Stimulated activated naive B cell treated with anti-CD40 and anti-IgM and Interleukin-4, amounts not matched to agents 10 μg/mL and 1 μg/mL and 100 μg/mL, for 72 hours (primary cell): ENCODE results near the gene PREX1.
"Not testable (repeated sequence)": the region's sequence is repeated elsewhere in the genome, so short reads cannot be mapped to it uniquely, and the experiment has no call there.

Source experiments
- ATAC-seq, 2 donors: fragments of 150-1000 bp; cut with Tn5 transposase; replicated peaks; 2 replicates each; pipeline ENCODE4 v1.10.0; 2021; ENCODE audit warnings: moderate library complexity in 1 of 2
- DNase-seq: peaks from one replicate; pipeline ENCODE4 v3.0.0; 2021
- H3K27ac Mint-ChIP-seq: one replicate; pipeline ENCODE4 v1.8.0; 2022; ENCODE audit warnings: mild to moderate bottlenecking, mixed read lengths
- H3K27me3 Mint-ChIP-seq, 2 donors: one replicate each; pipeline ENCODE4 v1.8.0; 2022; ENCODE audit warnings: mixed read lengths in 2 of 2
- H3K36me3 Mint-ChIP-seq, 2 donors: one replicate each; pipeline ENCODE4 v1.8.0; 2022; ENCODE audit warnings: mixed read lengths in 2 of 2, mild to moderate bottlenecking in 1 of 2
- H3K4me1 Mint-ChIP-seq, 2 donors: one replicate each; pipeline ENCODE4 v1.8.0; 2022; ENCODE audit warnings: mixed read lengths in 2 of 2, mild to moderate bottlenecking in 1 of 2
- H3K4me3 Mint-ChIP-seq, 2 donors: one replicate each; pipeline ENCODE4 v1.8.0; 2022; ENCODE audit warnings: mild to moderate bottlenecking in 2 of 2, mixed read lengths in 2 of 2, moderate library complexity in 1 of 2
- H3K9me3 Mint-ChIP-seq, 2 donors: one replicate each; pipeline ENCODE4 v1.8.0; 2022; ENCODE audit warnings: mixed read lengths in 2 of 2, mild to moderate bottlenecking in 1 of 2

PREX1 gene

GRCh38 chr20:48851579-48851978, 23.8 kb upstream of the PREX1 start:
- Mint-ChIP-seq H3K36me3 (peaks cover 0 to 5% of the 10 kb centered on the region in 2 donors), H3K27me3 (no peaks in the 10 kb centered on the region), H3K27ac (no peak overlapping the region), H3K4me1 (peaks cover 34 to 66% of the 10 kb centered on the region in 2 donors), H3K4me3 (no peak overlapping the region), H3K9me3 (peaks cover 4% of the 10 kb centered on the region in 2 donors)
- no peak for DNase-seq
- ATAC-seq = no peak

DNA sequence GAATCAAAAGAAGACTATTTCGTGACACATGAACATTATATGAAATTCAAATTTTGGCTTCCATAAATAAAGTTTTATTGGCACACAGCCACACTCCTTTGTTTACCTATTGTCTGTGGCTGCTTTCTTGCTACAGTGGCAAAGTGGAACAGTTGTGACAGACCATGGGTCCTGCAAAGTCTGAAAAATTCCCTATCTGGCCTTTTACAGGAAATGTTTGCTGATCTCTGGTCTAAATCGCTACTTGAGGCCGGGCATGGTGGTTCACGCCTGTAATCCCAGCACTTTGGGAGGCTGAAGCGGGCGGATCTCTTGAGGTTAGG, 23.1 kb upstream of the PREX1 start:
- H3K4me3 Mint-ChIP-seq = no peak overlapping the region
- H3K36me3 Mint-ChIP-seq = peaks cover 0 to 5% of the 10 kb centered on the region in 2 donors
- H3K27me3 Mint-ChIP-seq = no peaks in the 10 kb centered on the region
- peak overlapping the region; percentile 71 for H3K27ac Mint-ChIP-seq
- peaks cover 36 to 66% of the 10 kb centered on the region in 2 donors for H3K4me1 Mint-ChIP-seq
- peaks cover 4% of the 10 kb centered on the region in 2 donors for H3K9me3 Mint-ChIP-seq
- DNase-seq (no peak), ATAC-seq (no peak)

GRCh38 chr20:48850257-48850976, 22.6 kb upstream of the PREX1 start:
- Mint-ChIP-seq H3K36me3 (peaks cover 0 to 5% of the 10 kb centered on the region in 2 donors), H3K9me3 (peaks cover 4% of the 10 kb centered on the region in 2 donors), H3K27me3 (no peaks in the 10 kb centered on the region), H3K4me1 (peaks cover 37 to 66% of the 10 kb centered on the region in 2 donors), H3K27ac (peak overlapping the region; percentile 71), H3K4me3 (no peak overlapping the region)
- no peak for DNase-seq
- no peak for ATAC-seq

DNA sequence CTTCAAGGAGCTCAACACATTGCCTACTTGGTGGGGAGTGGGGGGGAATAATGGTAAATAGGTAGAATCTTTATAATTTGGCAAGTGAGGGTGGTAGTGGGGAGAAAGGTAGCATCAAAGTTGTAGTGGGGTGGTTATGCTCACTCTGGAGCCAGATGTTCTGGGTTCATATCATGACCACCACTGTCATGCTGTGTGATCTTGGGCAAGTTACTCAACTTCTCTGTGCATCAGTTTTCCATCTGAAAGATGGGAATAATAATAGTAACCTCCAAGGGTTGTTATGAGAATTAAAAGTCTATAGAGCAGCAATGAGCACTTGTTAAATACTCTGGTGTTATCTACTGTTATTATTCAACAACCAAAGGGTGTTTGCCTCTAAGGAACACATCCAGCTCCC, 22.0 kb upstream of the PREX1 start:
- Mint-ChIP-seq H3K4me3 (no peak overlapping the region), H3K27me3 (no peaks in the 10 kb centered on the region), H3K4me1 (peaks cover 41 to 66% of the 10 kb centered on the region in 2 donors), H3K9me3 (peaks cover 4% of the 10 kb centered on the region in 2 donors), H3K36me3 (peaks cover 0 to 5% of the 10 kb centered on the region in 2 donors), H3K27ac (no peak overlapping the region)
- DNase-seq (no peak), ATAC-seq (no peak)

DNA sequence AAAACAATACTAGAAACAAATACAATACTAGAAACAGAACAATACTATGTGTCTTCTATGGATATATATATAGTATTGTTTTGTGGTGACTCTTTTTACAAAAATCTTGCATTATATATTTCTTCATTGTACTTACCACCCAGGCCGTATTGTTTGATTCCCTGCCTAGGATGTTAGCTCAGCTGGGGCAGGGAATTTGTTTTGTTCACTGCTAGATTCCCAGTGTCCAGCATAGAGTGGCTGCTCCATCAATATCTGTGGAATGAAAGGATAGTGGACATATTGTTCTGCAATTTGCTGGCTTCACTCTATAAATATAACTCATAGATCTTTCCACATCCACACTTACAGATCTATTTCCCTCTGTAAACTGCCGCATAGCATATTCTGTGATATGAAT, 21.5 kb upstream of the PREX1 start:
- ATAC-seq (no peak), DNase-seq (no peak)
- Mint-ChIP-seq H3K36me3 (peaks cover 0 to 5% of the 10 kb centered on the region in 2 donors), H3K4me3 (no peak overlapping the region), H3K4me1 (peaks cover 44 to 66% of the 10 kb centered on the region in 2 donors), H3K9me3 (peaks cover 5 to 6% of the 10 kb centered on the region in 2 donors), H3K27ac (no peak overlapping the region), H3K27me3 (no peaks in the 10 kb centered on the region)

DNA sequence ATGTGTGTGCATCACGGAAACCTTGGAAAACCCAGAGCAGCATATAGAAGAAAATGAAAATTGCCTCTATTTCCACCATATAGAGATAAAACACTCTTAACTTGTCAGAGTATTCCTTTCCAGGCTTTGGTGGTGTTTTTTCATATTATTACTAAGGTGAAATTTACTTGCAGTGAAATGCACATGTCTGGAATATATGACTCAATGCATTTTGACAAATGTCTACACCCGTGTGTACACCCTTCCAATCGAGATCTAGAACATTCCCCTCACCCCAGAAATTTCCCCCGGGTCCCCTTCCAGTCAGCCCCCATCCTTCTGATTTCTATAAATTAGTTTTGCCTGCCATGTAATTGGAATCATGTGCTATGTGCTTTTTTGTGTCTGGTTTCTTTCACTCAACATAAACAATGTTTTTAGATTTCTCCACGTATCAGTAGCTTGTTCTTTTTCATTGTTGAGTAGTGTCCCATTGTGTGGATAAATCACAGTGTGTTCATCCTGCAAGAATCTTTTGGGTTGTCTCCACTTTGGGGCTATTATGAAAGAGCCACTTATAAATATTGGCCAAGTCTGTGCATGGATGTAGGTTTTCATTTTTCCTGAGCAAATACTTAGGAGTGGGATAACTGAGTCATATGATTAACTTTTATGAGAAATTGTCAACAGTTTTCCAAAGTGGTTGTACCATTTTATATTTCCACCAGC, 19.9 kb upstream of the PREX1 start:
- DNase-seq (no peak), ATAC-seq (no peak)
- Mint-ChIP-seq H3K36me3 (no peaks in the 10 kb centered on the region), H3K4me3 (peak overlapping the region; percentile 35 to 45), H3K9me3 (peaks cover 6 to 8% of the 10 kb centered on the region in 2 donors), H3K27ac (peak overlapping the region; percentile 95), H3K4me1 (peaks cover 43 to 59% of the 10 kb centered on the region in 2 donors), H3K27me3 (no peaks in the 10 kb centered on the region)

- Mint-ChIP-seq H3K27ac (peak overlapping the region; percentile 95), H3K4me1 (peaks cover 47 to 67% of the 10 kb centered on the region in 2 donors), H3K9me3 (peaks cover 4 to 7% of the 10 kb centered on the region in 2 donors), H3K4me3 (peak overlapping the region; percentile 49 to 59), H3K36me3 (no peaks in the 10 kb centered on the region), H3K27me3 (no peaks in the 10 kb centered on the region)
- ATAC-seq = peak; percentile 98 to 99
- peak; percentile 94 for DNase-seq
These were observed 19.0 kb upstream of the PREX1 start for GRCh38 chr20:48846516-48847492.

- H3K36me3 Mint-ChIP-seq = no peaks in the 10 kb centered on the region
- ATAC-seq (no peak), DNase-seq (no peak)
- peaks cover 47 to 67% of the 10 kb centered on the region in 2 donors for H3K4me1 Mint-ChIP-seq
- H3K27ac Mint-ChIP-seq = peak overlapping the region; percentile 95
- H3K9me3 Mint-ChIP-seq = peaks cover 4 to 7% of the 10 kb centered on the region in 2 donors
- no peaks in the 10 kb centered on the region for H3K27me3 Mint-ChIP-seq
- peak overlapping the region in 1 of 2 donors; percentile 12 for H3K4me3 Mint-ChIP-seq
These were observed 18.0 kb upstream of the PREX1 start for GRCh38 chr20:48845721-48846306.

DNA sequence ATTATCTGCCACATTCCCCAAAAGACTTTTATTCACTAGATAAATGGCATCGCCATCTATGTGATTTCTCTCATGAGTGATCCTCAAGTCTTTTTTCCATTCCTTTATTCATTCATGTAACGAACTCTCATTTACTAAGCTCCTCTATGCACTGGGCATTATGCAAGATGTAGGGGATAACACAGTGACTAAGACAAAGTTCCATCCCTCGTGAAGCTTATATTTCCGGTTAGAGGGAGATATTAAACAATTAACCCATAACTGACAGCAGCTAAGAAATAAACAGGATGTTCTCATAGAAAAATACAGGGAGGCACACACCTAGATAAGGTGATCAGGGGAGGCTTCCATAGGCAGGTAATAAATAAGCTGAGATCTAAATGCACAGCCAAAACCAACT, 17.2 kb upstream of the PREX1 start:
- peaks cover 4 to 7% of the 10 kb centered on the region in 2 donors for H3K9me3 Mint-ChIP-seq
- ATAC-seq (no peak), DNase-seq (no peak)
- H3K4me1 Mint-ChIP-seq = peaks cover 43 to 58% of the 10 kb centered on the region in 2 donors
- no peak overlapping the region for H3K27ac Mint-ChIP-seq
- no peaks in the 10 kb centered on the region for H3K27me3 Mint-ChIP-seq
- no peaks in the 10 kb centered on the region for H3K36me3 Mint-ChIP-seq
- H3K4me3 Mint-ChIP-seq = no peak overlapping the region

- H3K27me3 Mint-ChIP-seq, H3K4me3 Mint-ChIP-seq, H3K27ac Mint-ChIP-seq, DNase-seq, H3K36me3 Mint-ChIP-seq, ATAC-seq, H3K9me3 Mint-ChIP-seq: not testable (repeated sequence)
- H3K4me1 Mint-ChIP-seq = peaks cover 49 to 67% of the 10 kb centered on the region in 2 donors
These were observed 16.1 kb upstream of the PREX1 start for GRCh38 chr20:48843896-48844295.

- H3K4me3 Mint-ChIP-seq = no peak overlapping the region
- no peaks in the 10 kb centered on the region for H3K27me3 Mint-ChIP-seq
- no peak for DNase-seq
- peaks cover 50 to 68% of the 10 kb centered on the region in 2 donors for H3K4me1 Mint-ChIP-seq
- H3K9me3 Mint-ChIP-seq = peaks cover 4 to 7% of the 10 kb centered on the region in 2 donors
- H3K36me3 Mint-ChIP-seq = no peaks in the 10 kb centered on the region
- peak overlapping the region; percentile 75 for H3K27ac Mint-ChIP-seq
- ATAC-seq = no peak
These were observed 15.4 kb upstream of the PREX1 start for GRCh38 chr20:48843057-48843806.

- no peak overlapping the region for H3K4me3 Mint-ChIP-seq
- no peaks in the 10 kb centered on the region for H3K36me3 Mint-ChIP-seq
- H3K27me3 Mint-ChIP-seq = no peaks in the 10 kb centered on the region
- peaks cover 4 to 7% of the 10 kb centered on the region in 2 donors for H3K9me3 Mint-ChIP-seq
- no peak for ATAC-seq
- peaks cover 49 to 64% of the 10 kb centered on the region in 2 donors for H3K4me1 Mint-ChIP-seq
- peak overlapping the region; percentile 60 for H3K27ac Mint-ChIP-seq
- DNase-seq = no peak
These were observed 14.2 kb upstream of the PREX1 start for GRCh38 chr20:48841875-48842529.
